GM12878 (cell line): ENCODE results near the gene MYBBP1A. TPM values are rescaled to one million over a fixed set of nuclear protein-coding genes. Genes with fewer than 3 reads are reported as not detected.

Experiments used
- MEF2B ChIP-seq: fragments of 450-650 bp; IDR thresholded peaks from 2 replicates; pipeline ENCODE4 v1.6.1; 2018; ENCODE audit warnings: mild to moderate bottlenecking, moderate library complexity; ENCODE audit not compliant: partially characterized antibody, poor library complexity, severe bottlenecking
- NFYA ChIP-seq: IDR thresholded peaks from 2 replicates; pipeline ENCODE4 v1.6.1; 2011; ENCODE audit warnings: low read depth, mild to moderate bottlenecking, low read length, improper control_type of control experiment, borderline replicate concordance
- RAD21 ChIP-seq: IDR thresholded peaks from 2 replicates; pipeline ENCODE4 v1.6.1; 2011; ENCODE audit warnings: mild to moderate bottlenecking, low read depth, low read length, moderate library complexity; ENCODE audit not compliant: insufficient read depth
- RB1 ChIP-seq: fragments of 450-650 bp; formaldehyde crosslinking; IDR thresholded peaks from 2 replicates; pipeline ENCODE4 v1.6.1; 2017; ENCODE audit warnings: mild to moderate bottlenecking, borderline replicate concordance
- TCF7 ChIP-seq: IDR thresholded peaks from 2 replicates; pipeline ENCODE4 v1.6.1; 2014; ENCODE audit warnings: antibody characterized with exemption, borderline replicate concordance
- YY1 ChIP-seq: IDR thresholded peaks from 2 replicates; pipeline ENCODE4 v1.6.1; 2011; ENCODE audit warnings: low read depth, mild to moderate bottlenecking, low read length
- polyA plus RNA-seq, 11 experiments: library from polyadenylated mRNA; depleted of rRNA in 4 of 11; unstranded in 6 of 11; stranded (reverse) in 5 of 11; fragments of >200 nt; fragmentation: Nextera tagmentation in 4 of 11; fragmentation: Illumina TruSeq in 1 of 11; extraction: Ambion mirVana in 4 of 11; extraction: Trizol in 1 of 11; gene quantifications; 1 replicate in 1 of 11; 2 replicates in 10 of 11; pipeline versions ENCODE4 v1.2.1 to v1.2.3, GENCODE V29; 2011 to 2016; ENCODE audit warnings: inconsistent platforms in 2 of 11, missing spikeins in 2 of 11, low read depth in 1 of 11
- total RNA-seq, 4 experiments: library from RNA; depleted of rRNA in 3 of 4; stranded (reverse); fragments of >200 nt in 3 of 4; fragmentation: Illumina TruSeq in 1 of 4; extraction: Trizol in 1 of 4; gene quantifications; 2 replicates each; pipeline versions ENCODE4 v1.2.1 to v1.2.3, GENCODE V29; 2013 to 2021
- TF ChIP-seq, protein P1 (sequence below), 3 experiments: IDR thresholded peaks in 2 of 3; conservative IDR thresholded peaks in 1 of 3; 2 replicates each; pipeline ENCODE4 v1.5.1; 2011; ENCODE audit warnings: low read depth in 3 of 3, low read length in 3 of 3, mild to moderate bottlenecking in 3 of 3, control low read depth in 2 of 3, moderate library complexity in 2 of 3, inconsistent platforms in 1 of 3, mixed read lengths in 1 of 3; ENCODE audit not compliant: control insufficient read depth in 2 of 3, insufficient read depth in 1 of 3; ENCODE audit errors: extremely low read depth in 1 of 3
- TF ChIP-seq, protein P2 (sequence below): IDR thresholded peaks from 2 replicates; pipeline ENCODE4 v1.6.1; 2011; ENCODE audit warnings: borderline replicate concordance, low read depth, mild to moderate bottlenecking, moderate library complexity, mixed read lengths, low read length; ENCODE audit not compliant: insufficient read depth; ENCODE audit errors: extremely low read length

Gene MYBBP1A
- total and polyA plus RNA-seq, 10 of the 15 experiments (the other 5 are each of a cell fraction or from before 2014, with no cell fraction given), result 2.5 to 121 (median 71.6) TPM

DNA sequence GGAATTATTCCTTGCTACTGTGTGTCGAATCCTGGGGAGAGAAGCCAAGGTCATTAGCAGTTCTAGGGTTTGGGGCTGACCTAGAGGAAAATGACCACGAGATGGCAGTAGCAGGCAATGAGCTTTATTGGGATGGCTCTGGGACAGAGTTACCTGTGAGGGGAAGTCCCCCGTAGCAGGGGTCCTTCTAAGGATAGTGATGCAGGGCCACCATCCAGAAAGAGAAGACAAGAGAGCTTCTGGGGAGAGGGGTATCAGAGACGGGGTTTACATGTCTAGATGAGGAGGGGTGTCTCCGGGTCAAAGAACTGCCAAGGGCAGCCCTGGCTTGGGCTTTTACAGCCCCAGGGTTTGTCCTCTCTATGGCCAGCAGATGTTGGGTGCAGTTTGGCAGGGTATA lies 11.6 kb upstream of the MYBBP1A start (continued):
- TF ChIP-seq RB1 (no peak), TCF7 (no peak), MEF2B (no peak), RAD21 (peak; percentile 78), NFYA (no peak), YY1 (0 out of 2 replicates have a peak, but pooled peaks have one; percentile 10)
- TF ChIP-seq, protein P1, sequence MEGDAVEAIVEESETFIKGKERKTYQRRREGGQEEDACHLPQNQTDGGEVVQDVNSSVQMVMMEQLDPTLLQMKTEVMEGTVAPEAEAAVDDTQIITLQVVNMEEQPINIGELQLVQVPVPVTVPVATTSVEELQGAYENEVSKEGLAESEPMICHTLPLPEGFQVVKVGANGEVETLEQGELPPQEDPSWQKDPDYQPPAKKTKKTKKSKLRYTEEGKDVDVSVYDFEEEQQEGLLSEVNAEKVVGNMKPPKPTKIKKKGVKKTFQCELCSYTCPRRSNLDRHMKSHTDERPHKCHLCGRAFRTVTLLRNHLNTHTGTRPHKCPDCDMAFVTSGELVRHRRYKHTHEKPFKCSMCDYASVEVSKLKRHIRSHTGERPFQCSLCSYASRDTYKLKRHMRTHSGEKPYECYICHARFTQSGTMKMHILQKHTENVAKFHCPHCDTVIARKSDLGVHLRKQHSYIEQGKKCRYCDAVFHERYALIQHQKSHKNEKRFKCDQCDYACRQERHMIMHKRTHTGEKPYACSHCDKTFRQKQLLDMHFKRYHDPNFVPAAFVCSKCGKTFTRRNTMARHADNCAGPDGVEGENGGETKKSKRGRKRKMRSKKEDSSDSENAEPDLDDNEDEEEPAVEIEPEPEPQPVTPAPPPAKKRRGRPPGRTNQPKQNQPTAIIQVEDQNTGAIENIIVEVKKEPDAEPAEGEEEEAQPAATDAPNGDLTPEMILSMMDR (IDR thresholded peaks at IDR 0.05 in 2 of 3, conservative IDR thresholded peaks at IDR 0.05 in 1 of 3; ENCODE audit: control insufficient read depth in 2 of 3, extremely low read depth in 1 of 3, insufficient read depth in 1 of 3, low read depth in 3 of 3, low read length in 3 of 3), result peak; percentile 61 to 79 (median 78)
- TF ChIP-seq, protein P2, sequence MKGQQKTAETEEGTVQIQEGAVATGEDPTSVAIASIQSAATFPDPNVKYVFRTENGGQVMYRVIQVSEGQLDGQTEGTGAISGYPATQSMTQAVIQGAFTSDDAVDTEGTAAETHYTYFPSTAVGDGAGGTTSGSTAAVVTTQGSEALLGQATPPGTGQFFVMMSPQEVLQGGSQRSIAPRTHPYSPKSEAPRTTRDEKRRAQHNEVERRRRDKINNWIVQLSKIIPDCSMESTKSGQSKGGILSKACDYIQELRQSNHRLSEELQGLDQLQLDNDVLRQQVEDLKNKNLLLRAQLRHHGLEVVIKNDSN, result no peak
